GM23338 (cell line): ENCODE measurements around the gene TICAM2. TPM values are rescaled to one million over a fixed set of nuclear protein-coding genes. Genes with fewer than 3 reads are reported as not detected.

ENCODE experiments used
- ATAC-seq: fragments of 200-7000 bp; cut with Tn5 transposase; 3 replicates; pipeline ENCODE4 v1.9.1; 2020
- DNase-seq: peaks from one replicate; pipeline ENCODE4 v3.0.0-alpha.2; 2015; ENCODE audit warnings: low spot score
- H2AFZ ChIP-seq: fragments of 200-600 bp; sonication (generic); 2 replicates; pipeline ENCODE4 v1.8.0; 2016; ENCODE audit warnings: antibody characterized with exemption, mild to moderate bottlenecking, moderate library complexity
- H3F3A ChIP-seq: fragments of 200-600 bp; sonication (generic); replicated peaks from 2 replicates; pipeline ENCODE4 v1.8.0; 2017; ENCODE audit warnings: antibody characterized with exemption, mixed run types, low read depth
- H3K27ac ChIP-seq: fragments of 200-600 bp; sonication (generic); 2 replicates; pipeline ENCODE4 v1.6.1; 2016; ENCODE audit warnings: low read depth
- H3K27me3 ChIP-seq: fragments of 200-600 bp; sonication (generic); 2 replicates; pipeline ENCODE4 v1.8.0; 2016; ENCODE audit warnings: mild to moderate bottlenecking, mixed run types, moderate library complexity; ENCODE audit not compliant: insufficient read depth
- H3K36me3 ChIP-seq: fragments of 200-600 bp; sonication (generic); 2 replicates; pipeline ENCODE4 v1.8.0; 2016; ENCODE audit warnings: mild to moderate bottlenecking; ENCODE audit not compliant: insufficient read depth
- H3K4me1 ChIP-seq: fragments of 200-600 bp; sonication (generic); 2 replicates; pipeline ENCODE4 v1.8.0; 2016; ENCODE audit warnings: mild to moderate bottlenecking, moderate library complexity; ENCODE audit not compliant: insufficient read depth
- H3K4me2 ChIP-seq: fragments of 200-600 bp; sonication (generic); 2 replicates; pipeline ENCODE4 v1.7.1; 2017; ENCODE audit warnings: mixed run types
- H3K4me3 ChIP-seq: fragments of 200-600 bp; sonication (generic); 2 replicates; pipeline ENCODE4 v1.6.1; 2016; ENCODE audit warnings: mixed run types
- H3K79me2 ChIP-seq: fragments of 200-600 bp; sonication (generic); replicated peaks from 2 replicates; pipeline ENCODE4 v1.8.0; 2017; ENCODE audit warnings: mild to moderate bottlenecking; ENCODE audit not compliant: insufficient read depth
- H3K9me2 ChIP-seq: fragments of 200-600 bp; sonication (generic); 2 replicates; pipeline ENCODE4 v1.8.0; 2017; ENCODE audit not compliant: insufficient read depth
- H4K20me1 ChIP-seq: fragments of 200-600 bp; sonication (generic); replicated peaks from 2 replicates; pipeline ENCODE4 v1.8.0; 2017; ENCODE audit warnings: mild to moderate bottlenecking; ENCODE audit not compliant: insufficient read depth
- H3K27ac Mint-ChIP-seq: 2 replicates; pipeline ENCODE4 v1.8.0; 2020; ENCODE audit warnings: inconsistent platforms, mild to moderate bottlenecking, moderate library complexity, mixed read lengths
- H3K27me3 Mint-ChIP-seq: 3 replicates; pipeline ENCODE4 v1.8.0; 2022; ENCODE audit warnings: low read depth, mild to moderate bottlenecking, moderate library complexity, mixed read lengths, inconsistent platforms; ENCODE audit not compliant: insufficient read depth, poor library complexity
- H3K36me3 Mint-ChIP-seq: 3 replicates; pipeline ENCODE4 v1.8.0; 2021; ENCODE audit warnings: low read depth, mild to moderate bottlenecking, inconsistent platforms, moderate library complexity, mixed read lengths
- H3K4me1 Mint-ChIP-seq: 3 replicates; pipeline ENCODE4 v1.8.0; 2020; ENCODE audit warnings: mild to moderate bottlenecking, inconsistent platforms, mixed read lengths
- H3K4me3 Mint-ChIP-seq: 3 replicates; pipeline ENCODE4 v1.8.0; 2021; ENCODE audit warnings: moderate library complexity, mild to moderate bottlenecking, inconsistent platforms, mixed read lengths
- H3K9me3 Mint-ChIP-seq: 3 replicates; pipeline ENCODE4 v1.8.0; 2020; ENCODE audit warnings: moderate library complexity, mild to moderate bottlenecking, inconsistent platforms, mixed read lengths
- CREB1 ChIP-seq: fragments of 250-450 bp; sonication (Bioruptor Pico); IDR thresholded peaks from 2 replicates; pipeline ENCODE4 v1.5.0; 2020; ENCODE audit warnings: low read depth, mild to moderate bottlenecking, moderate library complexity
- EZH2phosphoT487 ChIP-seq: fragments of 200-600 bp; sonication (generic); IDR thresholded peaks from one replicate; pipeline ENCODE4 v1.8.1; 2018; ENCODE audit warnings: antibody characterized with exemption; ENCODE audit not compliant: unreplicated experiment
- JUNB ChIP-seq: IDR thresholded peaks from one replicate; pipeline ENCODE4 v1.6.1; 2016; ENCODE audit warnings: antibody characterized with exemption; ENCODE audit not compliant: unreplicated experiment
- POLR2AphosphoS5 ChIP-seq: IDR thresholded peaks from 2 replicates; pipeline ENCODE4 v1.6.1; 2016; ENCODE audit warnings: antibody characterized with exemption, low read depth
- STAT1 ChIP-seq: IDR thresholded peaks from one replicate; pipeline ENCODE4 v1.6.1; 2016; ENCODE audit warnings: antibody characterized with exemption; ENCODE audit not compliant: unreplicated experiment
- ZNF114 ChIP-seq: fragments of 250-450 bp; sonication (Bioruptor Pico); IDR thresholded peaks from 2 replicates; pipeline ENCODE4 v1.5.0; 2020; ENCODE audit warnings: mild to moderate bottlenecking, moderate library complexity
- long read RNA-seq: library from polyadenylated mRNA; unstranded; transcript quantifications from one replicate; pipeline ENCODE4 v2.0.0, GENCODE V29; 2020; ENCODE audit not compliant: unreplicated experiment
- polyA plus RNA-seq: library from polyadenylated mRNA; unstranded; fragments of >200 nt; fragmentation: Nextera tagmentation; extraction: Ambion mirVana; gene quantifications from 2 replicates; pipeline ENCODE4 v1.2.1, GENCODE V29; 2016
- total RNA-seq: library from RNA; depleted of rRNA; stranded (reverse); fragments of >200 nt; shearing (Covaris generic); gene quantifications from 2 replicates; pipeline ENCODE4 v1.2.3, GENCODE V29; 2014; rRNA removed
- TF ChIP-seq, protein P1 (sequence below), 2 experiments: fragments of 200-600 bp in 1 of 2; sonication (generic) in 1 of 2; conservative IDR thresholded peaks; 2 replicates each; pipeline versions ENCODE4 v1.5.1 to v1.6.1; 2016 to 2017; ENCODE audit warnings: antibody characterized with exemption in 2 of 2, low read depth in 2 of 2, mild to moderate bottlenecking in 2 of 2, moderate library complexity in 1 of 2

Gene TICAM2, protein sequence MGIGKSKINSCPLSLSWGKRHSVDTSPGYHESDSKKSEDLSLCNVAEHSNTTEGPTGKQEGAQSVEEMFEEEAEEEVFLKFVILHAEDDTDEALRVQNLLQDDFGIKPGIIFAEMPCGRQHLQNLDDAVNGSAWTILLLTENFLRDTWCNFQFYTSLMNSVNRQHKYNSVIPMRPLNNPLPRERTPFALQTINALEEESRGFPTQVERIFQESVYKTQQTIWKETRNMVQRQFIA
- not detected in 2 replicates for total RNA-seq
- polyA plus RNA-seq = 1.0 and 1.4 TPM in 2 replicates
- long read RNA-seq = 0 reads

GRCh38 chr5:115601701-115602590, at the start of gene TICAM2:
Gene TICAM2, minus strand, starts transcription at chr5:115602479. Its CDS starts 21,223 bp downstream, at chr5:115581256.
- DNase-seq = peak; percentile 84
- no peaks in the 10 kb centered on the region; the same call in 1 of the 2 replicates for H4K20me1 ChIP-seq
- H3K4me2 ChIP-seq = peak within 1 kb of the TSS; percentile 91
- peak; percentile 91 for ATAC-seq
- no peaks in the 10 kb centered on the region for H3K36me3 ChIP-seq
- H3K27ac ChIP-seq = peak within 1 kb of the TSS; percentile 51
- no peaks in the 10 kb centered on the region; the same call in 1 of the 2 replicates for H3K79me2 ChIP-seq
- no peak for TF ChIP-seq EZH2phosphoT487
- TF ChIP-seq, protein P1, sequence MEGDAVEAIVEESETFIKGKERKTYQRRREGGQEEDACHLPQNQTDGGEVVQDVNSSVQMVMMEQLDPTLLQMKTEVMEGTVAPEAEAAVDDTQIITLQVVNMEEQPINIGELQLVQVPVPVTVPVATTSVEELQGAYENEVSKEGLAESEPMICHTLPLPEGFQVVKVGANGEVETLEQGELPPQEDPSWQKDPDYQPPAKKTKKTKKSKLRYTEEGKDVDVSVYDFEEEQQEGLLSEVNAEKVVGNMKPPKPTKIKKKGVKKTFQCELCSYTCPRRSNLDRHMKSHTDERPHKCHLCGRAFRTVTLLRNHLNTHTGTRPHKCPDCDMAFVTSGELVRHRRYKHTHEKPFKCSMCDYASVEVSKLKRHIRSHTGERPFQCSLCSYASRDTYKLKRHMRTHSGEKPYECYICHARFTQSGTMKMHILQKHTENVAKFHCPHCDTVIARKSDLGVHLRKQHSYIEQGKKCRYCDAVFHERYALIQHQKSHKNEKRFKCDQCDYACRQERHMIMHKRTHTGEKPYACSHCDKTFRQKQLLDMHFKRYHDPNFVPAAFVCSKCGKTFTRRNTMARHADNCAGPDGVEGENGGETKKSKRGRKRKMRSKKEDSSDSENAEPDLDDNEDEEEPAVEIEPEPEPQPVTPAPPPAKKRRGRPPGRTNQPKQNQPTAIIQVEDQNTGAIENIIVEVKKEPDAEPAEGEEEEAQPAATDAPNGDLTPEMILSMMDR (conservative IDR thresholded peaks at IDR 0.05; ENCODE audit: low read depth in 2 of 2) = peak in 1 of 2 experiments; percentile 37; a peak in 2 of 4 replicates
- peak within 1 kb of the TSS; percentile 95 for H2AFZ ChIP-seq
- peaks cover 5% of the 10 kb centered on the region; the same call in 1 of the 2 replicates for H3K27me3 ChIP-seq
- peaks cover 6% of the 10 kb centered on the region; the same call in 1 of the 2 replicates for H3F3A ChIP-seq
- Mint-ChIP-seq H3K27ac (peak within 1 kb of the TSS; percentile 50; the same call in 1 of the 2 replicates), H3K4me1 (peaks cover 24% of the 10 kb centered on the region), H3K9me3 (no peaks in the 10 kb centered on the region), H3K27me3 (peaks cover 3% of the 10 kb centered on the region), H3K4me3 (peak within 1 kb of the TSS; percentile 65), H3K36me3 (no peaks in the 10 kb centered on the region; the same call in 1 of the 3 replicates)
- H3K9me2 ChIP-seq = no peaks in the 10 kb centered on the region
- peaks cover 20% of the 10 kb centered on the region for H3K4me1 ChIP-seq
- H3K4me3 ChIP-seq = peak within 1 kb of the TSS; percentile 70

DNA sequence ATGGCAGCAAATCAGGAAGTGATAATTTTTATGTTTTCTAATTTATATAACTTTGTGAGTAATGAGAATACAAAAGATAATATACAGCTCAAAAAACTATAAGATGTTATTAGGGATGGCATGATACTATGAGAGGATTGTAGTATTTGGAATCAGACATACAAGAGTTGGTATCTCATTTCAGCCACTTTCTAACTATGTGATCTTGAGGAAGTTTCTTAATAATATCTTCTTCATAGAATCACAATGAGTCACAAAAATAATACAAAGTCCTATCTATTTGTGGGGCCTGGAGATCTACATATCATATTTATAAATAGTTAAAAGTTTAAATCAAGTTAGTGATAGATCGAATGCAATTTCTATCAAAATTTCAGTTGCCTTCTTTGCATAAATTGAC, 47.3 kb upstream of the TICAM2 start:
- Mint-ChIP-seq H3K9me3 (no peaks in the 10 kb centered on the region), H3K4me1 (peaks cover 3% of the 10 kb centered on the region), H3K27ac (no peak overlapping the region), H3K4me3 (no peak overlapping the region), H3K36me3 (no peaks in the 10 kb centered on the region), H3K27me3 (no peaks in the 10 kb centered on the region)
- no peak for DNase-seq
- no peaks in the 10 kb centered on the region for H3F3A ChIP-seq
- no peak for TF ChIP-seq ZNF114 (CRISPR knock-in tag)
- no peak for TF ChIP-seq POLR2AphosphoS5
- TF ChIP-seq EZH2phosphoT487 = no peak
- TF ChIP-seq CREB1 = no peak
- H3K36me3 ChIP-seq = no peaks in the 10 kb centered on the region
- no peaks in the 10 kb centered on the region for H4K20me1 ChIP-seq
- H3K27ac ChIP-seq = no peak overlapping the region
- no peaks in the 10 kb centered on the region for H3K79me2 ChIP-seq
- peaks cover 7% of the 10 kb centered on the region for H3K4me1 ChIP-seq
- H3K9me2 ChIP-seq = peaks cover 9% of the 10 kb centered on the region; the same call in 1 of the 2 replicates
- H3K27me3 ChIP-seq = no peaks in the 10 kb centered on the region
- H2AFZ ChIP-seq = no peak overlapping the region
- ATAC-seq = no peak
- no peak overlapping the region for H3K4me3 ChIP-seq
- H3K4me2 ChIP-seq = no peak overlapping the region

DNA sequence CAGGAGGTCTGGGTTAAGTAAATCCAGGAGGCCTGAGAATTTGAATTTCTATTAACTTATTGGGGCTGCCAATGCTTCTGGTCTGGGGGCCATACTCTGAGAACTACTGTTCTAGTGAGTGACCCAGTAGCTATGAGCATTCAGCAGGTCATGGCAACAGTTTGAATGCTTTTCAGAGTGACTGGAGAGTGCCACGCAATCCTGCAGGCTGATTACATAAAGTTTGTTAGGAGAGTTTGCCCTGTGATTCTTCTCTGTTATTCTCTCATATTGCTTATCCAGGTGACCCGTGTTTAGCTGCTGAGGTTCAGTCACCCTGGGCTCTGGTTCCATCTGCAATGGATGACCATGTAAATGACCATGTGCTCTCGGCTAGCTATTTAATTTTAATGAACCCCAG, 45.8 kb upstream of the TICAM2 start:
- Histone ChIP-seq H3K79me2 (no peaks in the 10 kb centered on the region), H3K9me2 (peaks cover 9% of the 10 kb centered on the region; the same call in 1 of the 2 replicates), H3K27me3 (no peaks in the 10 kb centered on the region), H3K4me1 (peaks cover 7% of the 10 kb centered on the region), H2AFZ (peak overlapping the region; percentile 77), H3K4me3 (no peak overlapping the region), H3K36me3 (no peaks in the 10 kb centered on the region), H3F3A (no peaks in the 10 kb centered on the region), H3K4me2 (no peak overlapping the region), H3K27ac (no peak overlapping the region), H4K20me1 (no peaks in the 10 kb centered on the region)
- DNase-seq (no peak), ATAC-seq (no peak)
- no peak overlapping the region for H3K27ac Mint-ChIP-seq
- no peaks in the 10 kb centered on the region for H3K9me3 Mint-ChIP-seq
- peaks cover 3% of the 10 kb centered on the region for H3K4me1 Mint-ChIP-seq
- no peaks in the 10 kb centered on the region for H3K36me3 Mint-ChIP-seq
- no peaks in the 10 kb centered on the region for H3K27me3 Mint-ChIP-seq
- H3K4me3 Mint-ChIP-seq = no peak overlapping the region
- TF ChIP-seq JUNB (no peak), CREB1 (no peak), STAT1 (no peak), EZH2phosphoT487 (no peak)
